Upper lobe of left lung (tissue), 4 donors: Measurements from ENCODE around the gene RANBP6.

Source experiments
- CTCF ChIP-seq, 6 experiments: fragments of 450-650 bp in 4 of 6; fragments of 200-600 bp in 2 of 6; sonication (generic) in 2 of 6; IDR thresholded peaks; one replicate each; pipeline ENCODE4 v1.5.1; 2016 to 2019; ENCODE audit warnings: antibody characterized with exemption in 6 of 6
- EP300 ChIP-seq, 4 donors: sonication (generic); formaldehyde crosslinking; IDR thresholded peaks; one replicate each; pipeline ENCODE4 v1.5.1; 2017; ENCODE audit warnings: antibody characterized with exemption in 4 of 4, control low read depth in 2 of 4
- POLR2A ChIP-seq, 4 donors: fragments of 450-650 bp; IDR thresholded peaks; one replicate each; pipeline ENCODE4 v1.5.1; 2016 to 2017; ENCODE audit warnings: antibody characterized with exemption in 4 of 4, mild to moderate bottlenecking in 2 of 4
- POLR2AphosphoS5 ChIP-seq, 2 donors: sonication (generic); formaldehyde crosslinking; IDR thresholded peaks; one replicate each; pipeline ENCODE4 v1.5.1; 2017; ENCODE audit warnings: antibody characterized with exemption in 2 of 2

- TF ChIP-seq POLR2A (IDR thresholded peaks at IDR 0.05) (no peak), CTCF (IDR thresholded peaks at IDR 0.05) (no peak), POLR2AphosphoS5 (IDR thresholded peaks at IDR 0.05) (no peak), EP300 (IDR thresholded peaks at IDR 0.05) (no peak)
Observed at GRCh38 chr9:6036391-6036790, 21.0 kb upstream of the RANBP6 start.
